ENCODE results near the gene VAPB.

DNA sequence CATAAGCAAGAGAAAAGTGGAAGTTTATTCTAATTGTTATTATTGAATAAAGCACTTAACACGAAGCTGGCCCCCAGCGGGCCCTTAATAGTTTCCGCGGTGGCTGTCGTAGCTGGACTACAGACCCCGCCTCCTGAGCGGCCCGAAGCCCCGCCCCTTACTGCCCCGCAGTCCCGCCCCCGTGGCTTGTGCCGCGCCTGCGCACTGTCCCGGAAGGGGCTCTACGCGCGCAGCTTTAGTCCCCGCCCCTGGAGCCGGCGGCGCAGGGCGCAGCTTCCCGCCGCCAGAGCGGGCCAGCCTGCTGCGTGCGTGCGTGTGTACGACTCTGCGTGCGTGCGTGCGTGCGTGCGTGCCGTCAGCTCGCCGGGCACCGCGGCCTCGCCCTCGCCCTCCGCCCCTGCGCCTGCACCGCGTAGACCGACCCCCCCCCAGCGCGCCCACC lies at the start of gene VAPB:
- TF ChIP-seq, protein P1, sequence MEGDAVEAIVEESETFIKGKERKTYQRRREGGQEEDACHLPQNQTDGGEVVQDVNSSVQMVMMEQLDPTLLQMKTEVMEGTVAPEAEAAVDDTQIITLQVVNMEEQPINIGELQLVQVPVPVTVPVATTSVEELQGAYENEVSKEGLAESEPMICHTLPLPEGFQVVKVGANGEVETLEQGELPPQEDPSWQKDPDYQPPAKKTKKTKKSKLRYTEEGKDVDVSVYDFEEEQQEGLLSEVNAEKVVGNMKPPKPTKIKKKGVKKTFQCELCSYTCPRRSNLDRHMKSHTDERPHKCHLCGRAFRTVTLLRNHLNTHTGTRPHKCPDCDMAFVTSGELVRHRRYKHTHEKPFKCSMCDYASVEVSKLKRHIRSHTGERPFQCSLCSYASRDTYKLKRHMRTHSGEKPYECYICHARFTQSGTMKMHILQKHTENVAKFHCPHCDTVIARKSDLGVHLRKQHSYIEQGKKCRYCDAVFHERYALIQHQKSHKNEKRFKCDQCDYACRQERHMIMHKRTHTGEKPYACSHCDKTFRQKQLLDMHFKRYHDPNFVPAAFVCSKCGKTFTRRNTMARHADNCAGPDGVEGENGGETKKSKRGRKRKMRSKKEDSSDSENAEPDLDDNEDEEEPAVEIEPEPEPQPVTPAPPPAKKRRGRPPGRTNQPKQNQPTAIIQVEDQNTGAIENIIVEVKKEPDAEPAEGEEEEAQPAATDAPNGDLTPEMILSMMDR (IDR thresholded peaks at IDR 0.05) = peak in 1 of 5 experiments; percentile 39
- peak; percentile 66 to 76 for TF ChIP-seq POLR2A (IDR thresholded peaks at IDR 0.05)
- TF ChIP-seq EP300 (IDR thresholded peaks at IDR 0.05) = peak; percentile 86 to 91
